Stimulated activated CD4-positive, alpha-beta T cell treated with anti-CD3 and anti-CD28 coated beads, Interleukin-12 subunit alpha, Interleukin-12 subunit beta, amount 100 ng/mL, for 4 hours (primary cell): ENCODE data around the gene MYL9.
"Not testable (repeated sequence)": the region's sequence is repeated elsewhere in the genome, so short reads cannot be mapped to it uniquely, and the experiment has no call there.

Experiments
- DNase-seq: peaks from one replicate; pipeline ENCODE4 v3.0.0-alpha.2; 2020

The MYL9 gene

GRCh38 chr20:36549942-36550789, 8.8 kb downstream of the MYL9 start:
- DNase-seq, result no peak

GRCh38 chr20:36550790-36551299, 9.5 kb downstream of the MYL9 start:
- no peak for DNase-seq

GRCh38 chr20:36555248-36555647, 13.9 kb downstream of the MYL9 start:
- DNase-seq, result no peak

GRCh38 chr20:36562724-36563123, 21.4 kb downstream of the MYL9 start:
- no peak for DNase-seq

- DNase-seq, result no peak
These were observed 22.1 kb downstream of the MYL9 start for GRCh38 chr20:36563374-36563773.

GRCh38 chr20:36564078-36564725, 22.9 kb downstream of the MYL9 start:
- DNase-seq, result not testable (repeated sequence)

- not testable (repeated sequence) for DNase-seq
These were observed 23.4 kb downstream of the MYL9 start for GRCh38 chr20:36564726-36565121.

GRCh38 chr20:36565520-36565919, 24.2 kb downstream of the MYL9 start:
- no peak for DNase-seq

- no peak for DNase-seq
These were observed 28.6 kb downstream of the MYL9 start for GRCh38 chr20:36569847-36570429.

- DNase-seq, result no peak
These were observed 30.5 kb downstream of the MYL9 start for GRCh38 chr20:36571564-36572504.

GRCh38 chr20:36572701-36573102, 31.4 kb downstream of the MYL9 start:
- DNase-seq, result peak; percentile 59

- DNase-seq, result peak; percentile 88
These were observed 31.9 kb downstream of the MYL9 start, which contains the start of gene TGIF2 for GRCh38 chr20:36573103-36573797. Gene TGIF2, plus strand, starts transcription at chr20:36573597. Its CDS starts 5,178 bp downstream, at chr20:36578775.

- peak; percentile 40 for DNase-seq
These were observed 32.6 kb downstream of the MYL9 start for GRCh38 chr20:36573798-36574365.

GRCh38 chr20:36574366-36575135, 33.2 kb downstream of the MYL9 start:
- DNase-seq, result peak; percentile 54

GRCh38 chr20:36576081-36576445, 34.7 kb downstream of the MYL9 start:
- DNase-seq, result no peak

GRCh38 chr20:36578356-36579041, 37.2 kb downstream of the MYL9 start:
- no peak for DNase-seq

GRCh38 chr20:36579996-36580545, 38.8 kb downstream of the MYL9 start:
- DNase-seq, result no peak

- DNase-seq, result no peak
These were observed 41.0 kb downstream of the MYL9 start for GRCh38 chr20:36582322-36582721.

GRCh38 chr20:36582821-36583220, 41.5 kb downstream of the MYL9 start:
- no peak for DNase-seq

- DNase-seq, result no peak
These were observed 42.7 kb downstream of the MYL9 start for GRCh38 chr20:36584018-36584481.
